Measurements from ENCODE around the gene KIAA1958. TPM values are rescaled to one million over a fixed set of nuclear protein-coding genes. Genes with fewer than 3 reads are reported as not detected.

The KIAA1958 gene
- total RNA-seq, 1 donor from 2014 or later, result 12.0 TPM

DNA sequence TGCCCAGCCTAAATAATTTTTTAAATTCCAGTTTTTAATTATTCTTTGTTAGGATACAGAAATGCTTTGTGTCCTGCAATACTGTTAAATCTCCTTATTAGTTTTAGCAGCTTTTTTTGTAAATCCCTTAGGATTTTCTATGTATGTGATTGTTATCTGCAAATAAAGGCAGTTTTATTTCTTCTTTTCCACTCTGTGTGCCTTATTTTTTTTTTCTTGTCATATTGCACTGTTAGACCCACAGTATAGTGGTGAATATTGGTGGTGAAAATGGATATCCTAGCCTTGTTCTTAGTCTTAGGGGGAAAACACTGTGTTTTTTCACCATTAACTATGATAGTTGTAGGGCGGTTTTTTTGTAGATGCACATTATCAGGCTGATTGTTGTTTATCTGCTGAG lies 11.3 kb upstream of the KIAA1958 start:
- peaks cover 0 to 13% of the 10 kb centered on the region in 2 donors for H3K36me3 ChIP-seq
- DNase-seq (ENCODE audit: extremely low spot score in 2 of 2), result no peak
- intact Hi-C loops (cut with DNase I), result no loop called here
- H3K27ac ChIP-seq, result no peak overlapping the region
- H3K4me3 ChIP-seq, result no peak overlapping the region
- no peaks in the 10 kb centered on the region for H3K4me1 ChIP-seq
- TF ChIP-seq CTCF (IDR thresholded peaks at IDR 0.05) (no peak), POLR2AphosphoS5 (IDR thresholded peaks at IDR 0.05; ENCODE audit: insufficient read depth in 1 of 2, low read depth in 1 of 2) (no peak)
- no peaks in the 10 kb centered on the region for H3K9me3 ChIP-seq
- H3K27me3 ChIP-seq, result no peaks in the 10 kb centered on the region

DNA sequence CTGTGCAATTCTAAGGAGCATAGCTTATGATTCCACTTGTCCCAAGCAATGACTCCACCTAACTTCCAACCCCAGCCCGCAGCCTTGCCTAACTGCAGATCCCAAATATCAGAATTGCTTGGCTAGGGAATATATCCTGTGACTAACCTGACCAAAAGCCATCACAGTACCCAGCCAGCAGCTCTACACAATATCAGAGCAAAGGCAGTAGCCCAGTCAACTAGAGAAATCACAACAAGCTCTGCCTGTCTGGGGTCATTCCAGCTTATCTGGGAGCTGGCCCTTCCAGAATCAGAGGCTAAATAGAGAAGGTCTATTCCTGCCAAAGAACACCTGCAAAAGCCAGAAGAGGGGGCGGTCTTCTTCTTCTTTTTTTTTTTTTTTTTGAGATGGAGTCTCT lies 9.3 kb upstream of the KIAA1958 start:
- Histone ChIP-seq H3K27ac (no peak overlapping the region), H3K27me3 (no peaks in the 10 kb centered on the region), H3K9me3 (no peaks in the 10 kb centered on the region), H3K4me1 (no peaks in the 10 kb centered on the region), H3K36me3 (peaks cover 0 to 7% of the 10 kb centered on the region in 2 donors), H3K4me3 (no peak overlapping the region)
- DNase-seq (ENCODE audit: extremely low spot score in 2 of 2), result no peak
- no peak for TF ChIP-seq POLR2A (IDR thresholded peaks at IDR 0.05)
- TF ChIP-seq POLR2AphosphoS5 (IDR thresholded peaks at IDR 0.05; ENCODE audit: insufficient read depth in 1 of 2, low read depth in 1 of 2), result no peak
- TF ChIP-seq CTCF (IDR thresholded peaks at IDR 0.05), result no peak
- intact Hi-C loops (cut with DNase I), result no loop called here

DNA sequence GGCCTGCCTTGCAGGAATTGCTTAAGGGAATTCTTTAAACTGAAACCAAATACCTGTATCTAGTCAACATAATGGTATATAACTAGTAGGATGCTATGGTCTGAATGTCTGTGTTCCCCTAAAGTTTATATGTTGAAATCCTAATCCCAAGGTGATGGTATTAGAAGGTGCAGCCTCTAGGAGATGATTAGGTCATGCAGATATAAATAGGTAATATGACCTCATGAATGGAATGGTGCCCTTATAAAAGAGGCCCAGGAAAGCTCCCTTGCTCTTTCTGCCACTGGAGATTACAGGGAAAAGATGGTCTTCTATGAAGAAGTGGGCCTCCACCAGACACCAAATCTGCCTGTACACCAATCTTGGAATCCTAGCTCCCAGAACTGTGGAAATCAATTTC lies 7.4 kb upstream of the KIAA1958 start:
- DNase-seq (ENCODE audit: extremely low spot score in 2 of 2), result no peak
- intact Hi-C loops (cut with DNase I), result no loop called here
- Histone ChIP-seq H3K4me1 (no peaks in the 10 kb centered on the region), H3K36me3 (peaks cover 0 to 7% of the 10 kb centered on the region in 2 donors), H3K9me3 (no peaks in the 10 kb centered on the region), H3K27ac (no peak overlapping the region), H3K27me3 (no peaks in the 10 kb centered on the region), H3K4me3 (no peak overlapping the region)
- TF ChIP-seq POLR2AphosphoS5 (IDR thresholded peaks at IDR 0.05; ENCODE audit: insufficient read depth in 1 of 2, low read depth in 1 of 2), result no peak
- no peak for TF ChIP-seq CTCF (IDR thresholded peaks at IDR 0.05)
- no peak for TF ChIP-seq POLR2A (IDR thresholded peaks at IDR 0.05)

- H3K4me3 ChIP-seq, result no peak overlapping the region
- H3K27ac ChIP-seq, result no peak overlapping the region
- H3K36me3 ChIP-seq, result no peaks in the 10 kb centered on the region
- no peak for DNase-seq (ENCODE audit: extremely low spot score in 2 of 2)
- no peak for TF ChIP-seq CTCF (IDR thresholded peaks at IDR 0.05)
- TF ChIP-seq POLR2A (IDR thresholded peaks at IDR 0.05), result no peak
- H3K9me3 ChIP-seq, result no peaks in the 10 kb centered on the region
- no peaks in the 10 kb centered on the region for H3K27me3 ChIP-seq
- H3K4me1 ChIP-seq, result peaks cover 12% of the 10 kb centered on the region
- intact Hi-C loops (cut with DNase I), result no loop called here
These were observed 2.0 kb upstream of the KIAA1958 start for GRCh38 chr9:112484607-112485006.

GRCh38 chr9:112485574-112485973 lies 1.1 kb upstream of the KIAA1958 start:
- H3K4me1 ChIP-seq, result peaks cover 20% of the 10 kb centered on the region
- intact Hi-C loops (cut with DNase I), result no loop called here
- no peak for TF ChIP-seq POLR2AphosphoS5 (IDR thresholded peaks at IDR 0.05; ENCODE audit: insufficient read depth in 1 of 2, low read depth in 1 of 2)
- no peak for TF ChIP-seq CTCF (IDR thresholded peaks at IDR 0.05)
- no peak for TF ChIP-seq POLR2A (IDR thresholded peaks at IDR 0.05)
- no peaks in the 10 kb centered on the region for H3K9me3 ChIP-seq
- H3K27ac ChIP-seq, result no peak overlapping the region
- H3K36me3 ChIP-seq, result no peaks in the 10 kb centered on the region
- no peak overlapping the region for H3K4me3 ChIP-seq
- DNase-seq (ENCODE audit: extremely low spot score in 2 of 2), result no peak
- no peaks in the 10 kb centered on the region for H3K27me3 ChIP-seq
